OCI-LY1 (cell line): ENCODE results near the gene BANF2.

Experiments used
- EZH2 ChIP-seq: fragments of 200-600 bp; sonication (generic), shearing (Covaris generic); IDR thresholded peaks from 2 replicates; pipeline ENCODE4 v1.8.0; 2017; ENCODE audit warnings: borderline replicate concordance, mixed run types, mild to moderate bottlenecking, antibody characterized with exemption, low read length, moderate library complexity, mixed read lengths
- TF ChIP-seq, protein P1 (sequence below): fragments of 200-600 bp; sonication (generic), shearing (Covaris generic); IDR thresholded peaks from 2 replicates; pipeline ENCODE4 v1.5.1; 2017; ENCODE audit warnings: mild to moderate bottlenecking, antibody characterized with exemption, low read length, moderate library complexity, mixed read lengths

- TF ChIP-seq, protein P1, sequence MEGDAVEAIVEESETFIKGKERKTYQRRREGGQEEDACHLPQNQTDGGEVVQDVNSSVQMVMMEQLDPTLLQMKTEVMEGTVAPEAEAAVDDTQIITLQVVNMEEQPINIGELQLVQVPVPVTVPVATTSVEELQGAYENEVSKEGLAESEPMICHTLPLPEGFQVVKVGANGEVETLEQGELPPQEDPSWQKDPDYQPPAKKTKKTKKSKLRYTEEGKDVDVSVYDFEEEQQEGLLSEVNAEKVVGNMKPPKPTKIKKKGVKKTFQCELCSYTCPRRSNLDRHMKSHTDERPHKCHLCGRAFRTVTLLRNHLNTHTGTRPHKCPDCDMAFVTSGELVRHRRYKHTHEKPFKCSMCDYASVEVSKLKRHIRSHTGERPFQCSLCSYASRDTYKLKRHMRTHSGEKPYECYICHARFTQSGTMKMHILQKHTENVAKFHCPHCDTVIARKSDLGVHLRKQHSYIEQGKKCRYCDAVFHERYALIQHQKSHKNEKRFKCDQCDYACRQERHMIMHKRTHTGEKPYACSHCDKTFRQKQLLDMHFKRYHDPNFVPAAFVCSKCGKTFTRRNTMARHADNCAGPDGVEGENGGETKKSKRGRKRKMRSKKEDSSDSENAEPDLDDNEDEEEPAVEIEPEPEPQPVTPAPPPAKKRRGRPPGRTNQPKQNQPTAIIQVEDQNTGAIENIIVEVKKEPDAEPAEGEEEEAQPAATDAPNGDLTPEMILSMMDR = no peak
- no peak for TF ChIP-seq EZH2
These were observed 27.1 kb downstream of the BANF2 start for GRCh38 chr20:17726902-17727301.
